Kidney epithelial cell (primary cell): ENCODE results near the gene PARD6B. TPM values are rescaled to one million over a fixed set of nuclear protein-coding genes. Genes with fewer than 3 reads are reported as not detected.

ENCODE experiments used
- DNase-seq: peaks from one replicate; pipeline ENCODE4 v3.0.0-alpha.2; 2010; ENCODE audit warnings: low read depth
- H3K27me3 ChIP-seq: 2 replicates; pipeline ENCODE4 v1.6.0; 2011; ENCODE audit warnings: low read length; ENCODE audit not compliant: control insufficient read depth, insufficient read depth
- H3K36me3 ChIP-seq: 2 replicates; pipeline ENCODE4 v1.5.1; 2011; ENCODE audit warnings: low read length; ENCODE audit not compliant: control insufficient read depth, insufficient read depth
- H3K4me3 ChIP-seq: 2 replicates; pipeline ENCODE4 v1.5.1; 2011; ENCODE audit warnings: low read depth, mild to moderate bottlenecking, control low read depth, low read length
- CTCF ChIP-seq: IDR thresholded peaks from 2 replicates; pipeline ENCODE4 v1.5.1; 2011; ENCODE audit warnings: mild to moderate bottlenecking, moderate library complexity, low read length, control low read depth, inconsistent platforms; ENCODE audit not compliant: insufficient read depth, poor library complexity, severe bottlenecking
- total RNA-seq: library from RNA; depleted of rRNA; stranded (reverse); fragments of >200 nt; gene quantifications from 2 replicates; pipeline ENCODE4 v1.2.3, GENCODE V29; 2015

The PARD6B gene
- total RNA-seq, 1 donor from 2014 or later: 24.0 TPM

DNA sequence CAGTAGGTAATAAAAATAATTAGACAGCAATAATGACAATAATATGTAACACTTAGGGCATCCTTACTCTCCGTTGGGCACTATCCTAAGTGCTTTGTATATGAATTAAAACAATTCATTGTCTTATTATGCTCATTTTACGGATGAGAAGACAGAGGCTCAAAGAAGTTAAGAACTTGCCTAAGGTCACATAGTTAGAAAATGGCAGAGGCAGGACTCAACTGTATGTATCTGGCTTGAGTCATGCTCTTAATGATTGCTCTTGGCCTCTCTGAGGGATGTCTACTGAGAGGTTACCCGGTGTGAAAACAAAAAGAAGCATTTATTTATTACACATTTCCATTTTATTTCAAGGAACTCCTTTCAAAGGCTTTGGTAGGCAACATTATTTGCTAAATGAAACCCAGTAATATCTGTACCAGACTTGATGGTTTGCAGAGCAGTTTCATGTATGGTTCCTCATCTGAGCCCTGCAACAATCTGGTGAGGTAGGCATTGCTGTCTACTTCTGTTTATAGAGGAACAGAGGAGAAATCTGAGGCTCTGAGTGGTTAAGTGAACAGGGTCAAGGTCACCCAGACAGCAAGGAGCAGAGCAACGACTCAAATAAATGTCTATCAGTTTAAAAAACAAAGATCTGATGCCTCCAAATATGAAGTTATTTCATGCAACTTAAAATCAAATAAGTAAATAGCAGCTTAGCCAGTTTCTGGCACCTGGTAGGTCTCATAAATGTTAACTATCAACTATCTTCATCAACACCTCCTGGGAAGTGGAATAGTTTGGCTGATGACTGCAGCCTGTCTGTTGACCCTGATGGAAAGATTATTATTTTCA is 4.2 kb upstream of the PARD6B start:
- H3K4me3 ChIP-seq: no peak overlapping the region

GRCh38 chr20:50727792-50728485 is 3.4 kb upstream of the PARD6B start:
- TF ChIP-seq CTCF: no peak
- Histone ChIP-seq H3K27me3 (no peaks in the 10 kb centered on the region), H3K36me3 (no peaks in the 10 kb centered on the region), H3K4me3 (no peak overlapping the region)
- DNase-seq: peak; percentile 81

More for the DNA sequence above, 4.2 kb upstream of the PARD6B start:
- DNase-seq: no peak
- H3K36me3 ChIP-seq: no peaks in the 10 kb centered on the region
- no peaks in the 10 kb centered on the region for H3K27me3 ChIP-seq
- no peak for TF ChIP-seq CTCF

DNA sequence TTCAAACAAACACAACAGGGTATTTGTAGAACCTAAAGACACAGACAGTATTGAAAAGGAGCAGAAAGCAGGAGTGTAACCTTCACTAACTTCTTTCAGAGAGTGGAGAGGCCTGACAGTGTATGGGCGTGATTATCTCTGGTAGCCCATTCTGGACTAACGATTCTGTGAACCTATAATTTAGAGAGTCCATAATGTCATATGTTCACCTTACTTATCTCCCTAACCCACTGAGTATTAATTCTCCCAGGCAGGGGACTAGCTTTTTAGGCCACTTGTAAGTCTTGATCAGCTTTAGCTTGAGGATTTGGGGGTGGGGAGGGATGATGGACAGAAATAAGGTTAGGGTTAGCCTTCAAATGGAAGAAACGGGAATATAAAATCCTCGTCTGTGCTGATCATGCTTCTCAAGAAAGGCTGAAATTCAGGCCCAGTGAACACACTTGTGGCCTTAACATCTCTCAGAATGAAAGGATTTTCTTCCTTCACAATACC is 2.8 kb upstream of the PARD6B start:
- Histone ChIP-seq H3K27me3 (no peaks in the 10 kb centered on the region), H3K4me3 (no peak overlapping the region), H3K36me3 (no peaks in the 10 kb centered on the region)
- no peak for TF ChIP-seq CTCF
- no peak for DNase-seq

DNA sequence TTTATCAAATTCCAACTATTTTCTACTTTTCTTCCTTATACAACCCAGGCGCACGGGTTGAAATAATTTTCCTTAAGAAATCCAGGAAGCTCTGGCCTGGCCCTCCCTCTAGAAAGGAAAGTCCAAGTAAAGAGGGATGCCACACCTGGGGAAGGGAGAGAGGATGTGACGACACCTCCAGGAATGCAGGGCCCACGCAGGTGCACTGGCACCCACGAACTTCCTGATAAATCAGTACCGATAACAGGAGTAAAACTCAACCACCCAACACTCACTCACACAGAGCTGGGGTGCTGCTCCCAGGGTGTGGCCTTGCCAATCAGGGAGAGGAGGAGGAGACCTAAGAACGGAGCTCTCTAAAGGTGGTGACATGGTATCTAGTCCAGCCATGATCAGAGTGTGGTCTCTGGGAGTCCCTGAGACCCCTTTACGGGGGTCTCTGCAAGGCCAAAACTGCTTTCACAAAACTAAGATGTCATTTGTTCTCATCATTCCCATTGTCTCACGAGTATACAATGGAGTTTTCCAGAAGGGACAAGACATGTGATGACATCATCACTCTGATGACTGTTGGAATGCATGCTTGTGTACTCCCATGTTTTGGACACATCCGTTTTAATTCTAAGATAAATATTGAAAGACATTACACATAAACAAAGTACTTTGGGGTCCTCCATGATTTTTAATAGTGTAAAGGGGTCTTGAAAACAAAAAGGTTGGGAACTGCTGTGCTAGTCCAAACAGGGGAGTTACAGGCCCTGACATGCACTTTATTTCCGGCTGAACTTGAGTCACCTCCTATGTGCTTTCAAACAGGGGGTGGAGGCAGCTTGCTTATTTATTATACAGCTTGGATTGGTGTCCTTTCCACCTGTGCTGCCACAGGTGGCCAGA is 2.2 kb upstream of the PARD6B start:
- H3K27me3 ChIP-seq: no peaks in the 10 kb centered on the region
- no peak for TF ChIP-seq CTCF
- no peak overlapping the region for H3K4me3 ChIP-seq
- DNase-seq: no peak
- H3K36me3 ChIP-seq: no peaks in the 10 kb centered on the region

- H3K36me3 ChIP-seq: no peaks in the 10 kb centered on the region
- no peak for DNase-seq
- peak overlapping the region; percentile 40 for H3K4me3 ChIP-seq
- no peaks in the 10 kb centered on the region for H3K27me3 ChIP-seq
- TF ChIP-seq CTCF: no peak
Measured at GRCh38 chr20:50729901-50730764, 1.2 kb upstream of the PARD6B start.
